ENCODE results near the gene ZIC4. TPM values are rescaled to one million over a fixed set of nuclear protein-coding genes. Genes with fewer than 3 reads are reported as not detected.
A peak's percentile ranks its signal among the peaks of the same experiment; 100 is the strongest.

ZIC4 gene
- total RNA-seq, 1 donor from 2014 or later, result 40.2 TPM

GRCh38 chr3:147428326-147428725 is 22.0 kb upstream of the ZIC4 start:
- Mint-ChIP-seq H3K4me1 (ENCODE audit: unreplicated experiment) (peaks cover 11% of the 10 kb centered on the region), H3K27ac (no peak overlapping the region), H3K27me3 (peaks cover 77% of the 10 kb centered on the region), H3K36me3 (no peaks in the 10 kb centered on the region), H3K9me3 (no peaks in the 10 kb centered on the region), H3K4me3 (no peak overlapping the region)
- no peak for TF ChIP-seq CTCF (conservative IDR thresholded peaks at IDR 0.05)
- no peak for DNase-seq (ENCODE audit: extremely low spot score, unreplicated experiment)

GRCh38 chr3:147427746-147428145 is 21.4 kb upstream of the ZIC4 start:
- no peak for TF ChIP-seq CTCF (conservative IDR thresholded peaks at IDR 0.05)
- Mint-ChIP-seq H3K27me3 (peaks cover 78% of the 10 kb centered on the region), H3K4me3 (peak overlapping the region; percentile 76), H3K9me3 (no peaks in the 10 kb centered on the region), H3K27ac (peak overlapping the region; percentile 75), H3K4me1 (ENCODE audit: unreplicated experiment) (peaks cover 11% of the 10 kb centered on the region), H3K36me3 (no peaks in the 10 kb centered on the region)
- no peak for DNase-seq (ENCODE audit: extremely low spot score, unreplicated experiment)

- Mint-ChIP-seq H3K4me3 (no peak overlapping the region), H3K27ac (no peak overlapping the region), H3K27me3 (peaks cover 80% of the 10 kb centered on the region), H3K9me3 (no peaks in the 10 kb centered on the region), H3K4me1 (ENCODE audit: unreplicated experiment) (peaks cover 11% of the 10 kb centered on the region), H3K36me3 (no peaks in the 10 kb centered on the region)
- no peak for DNase-seq (ENCODE audit: extremely low spot score, unreplicated experiment)
- TF ChIP-seq CTCF (conservative IDR thresholded peaks at IDR 0.05), result no peak
Observed at GRCh38 chr3:147426931-147427330, 20.6 kb upstream of the ZIC4 start.

GRCh38 chr3:147425388-147425850 is 19.1 kb upstream of the ZIC4 start:
- DNase-seq (ENCODE audit: extremely low spot score, unreplicated experiment), result no peak
- Mint-ChIP-seq H3K4me1 (ENCODE audit: unreplicated experiment) (peaks cover 7% of the 10 kb centered on the region), H3K27ac (peak overlapping the region; percentile 40), H3K36me3 (no peaks in the 10 kb centered on the region), H3K9me3 (no peaks in the 10 kb centered on the region), H3K27me3 (peaks cover 83% of the 10 kb centered on the region), H3K4me3 (peak overlapping the region; percentile 57)
- TF ChIP-seq CTCF (conservative IDR thresholded peaks at IDR 0.05), result no peak

GRCh38 chr3:147424581-147425387 is 18.4 kb upstream of the ZIC4 start:
- no peak for TF ChIP-seq CTCF (conservative IDR thresholded peaks at IDR 0.05)
- no peaks in the 10 kb centered on the region for H3K36me3 Mint-ChIP-seq
- no peak for DNase-seq (ENCODE audit: extremely low spot score, unreplicated experiment)

More at GRCh38 chr3:147424581-147425387, 18.4 kb upstream of the ZIC4 start:
- Mint-ChIP-seq H3K27ac (peak overlapping the region; percentile 40), H3K9me3 (no peaks in the 10 kb centered on the region), H3K4me3 (peak overlapping the region; percentile 77), H3K4me1 (ENCODE audit: unreplicated experiment) (peaks cover 12% of the 10 kb centered on the region), H3K27me3 (peaks cover 83% of the 10 kb centered on the region)
